HG03095 (cell line): ENCODE results near the gene PAQR4.
A peak's percentile ranks its signal among the peaks of the same experiment; 100 is the strongest.

ENCODE experiments used
- ATAC-seq: cut with Tn5 transposase; IDR thresholded peaks from one replicate; pipeline ENCODE4 v1.9.1; 2021; ENCODE audit warnings: moderate library complexity; ENCODE audit not compliant: unreplicated experiment

Gene PAQR4

GRCh38 chr16:2964475-2965336 is 4.4 kb upstream of the PAQR4 start:
- ATAC-seq = no peak

GRCh38 chr16:2966043-2966807 is 2.9 kb upstream of the PAQR4 start:
- no peak for ATAC-seq

- ATAC-seq = no peak
Measured at GRCh38 chr16:2966808-2967191, 2.3 kb upstream of the PAQR4 start.

GRCh38 chr16:2967211-2967631 is 1.9 kb upstream of the PAQR4 start:
- ATAC-seq = no peak

- ATAC-seq = no peak
Measured at GRCh38 chr16:2967721-2968161, 1.4 kb upstream of the PAQR4 start.

- no peak for ATAC-seq
Measured at GRCh38 chr16:2968368-2968737, 795 bp upstream of the PAQR4 start.

- ATAC-seq = peak; percentile 31
Measured at GRCh38 chr16:2969545-2970521, 685 bp downstream of the PAQR4 start.

- no peak for ATAC-seq
Measured at GRCh38 chr16:2970563-2970962, 1.4 kb downstream of the PAQR4 start.

- ATAC-seq = no peak
Measured at GRCh38 chr16:2971134-2971984, 2.2 kb downstream of the PAQR4 start.

- ATAC-seq = no peak
Measured at GRCh38 chr16:2971985-2972784, 3.0 kb downstream of the PAQR4 start.

- no peak for ATAC-seq
Measured at GRCh38 chr16:2973093-2973492, 3.9 kb downstream of the PAQR4 start.

GRCh38 chr16:2973605-2974318 is 4.6 kb downstream of the PAQR4 start:
- no peak for ATAC-seq

- no peak for ATAC-seq
Measured at GRCh38 chr16:2974319-2975056, 5.3 kb downstream of the PAQR4 start.

GRCh38 chr16:2975161-2975795 is 6.1 kb downstream of the PAQR4 start:
- ATAC-seq = no peak

GRCh38 chr16:2976201-2976600 is 7.1 kb downstream of the PAQR4 start:
- ATAC-seq = no peak

GRCh38 chr16:2976673-2977072 is 7.5 kb downstream of the PAQR4 start:
- ATAC-seq = no peak

GRCh38 chr16:2977440-2977839 is 8.3 kb downstream of the PAQR4 start:
- ATAC-seq = no peak
